SK-N-SH treated with all-trans-retinoic acid at 6 μM for 48 hours (cell line): ENCODE data around the gene SUSD6.

ENCODE experiments used
- CSDC2 ChIP-seq: fragments of 250-450 bp; sonication (Bioruptor Pico); IDR thresholded peaks from 2 replicates; pipeline ENCODE4 v1.5.0; 2020; ENCODE audit warnings: mild to moderate bottlenecking, moderate library complexity
- GLIS3 ChIP-seq: fragments of 250-450 bp; sonication (Bioruptor Pico); IDR thresholded peaks from 2 replicates; pipeline ENCODE4 v1.5.0; 2020; ENCODE audit warnings: mild to moderate bottlenecking, moderate library complexity

- TF ChIP-seq GLIS3 (CRISPR knock-in tag) (no peak), CSDC2 (CRISPR knock-in tag) (no peak)
Measured at GRCh38 chr14:69719501-69719951, 108.1 kb downstream of the SUSD6 start.
